Measurements from ENCODE around the gene JAML. TPM values are rescaled to one million over a fixed set of nuclear protein-coding genes. Genes with fewer than 3 reads are reported as not detected.

Gene JAML
- total and polyA plus RNA-seq, 2 experiments from 2014 or later, result 0.56 to 1.0 TPM

GRCh38 chr11:118251858-118252652 lies 27.2 kb upstream of the JAML start, which contains the start of gene MPZL3 (continued):
- TF ChIP-seq CTCF (conservative IDR thresholded peaks at IDR 0.05; ENCODE audit: low read depth in 2 of 2), result no peak
- TF ChIP-seq JUNB (IDR thresholded peaks at IDR 0.05; ENCODE audit: unreplicated experiment), result no peak
- TF ChIP-seq CREB1 (CRISPR knock-in tag; IDR thresholded peaks at IDR 0.05; ENCODE audit: low read depth), result peak; percentile 96
- TF ChIP-seq EZH2 (IDR thresholded peaks at IDR 0.05; ENCODE audit: low read depth, unreplicated experiment), result no peak

GRCh38 chr11:118247041-118247440 lies 22.2 kb upstream of the JAML start:
- H3K27me3 Mint-ChIP-seq (ENCODE audit: insufficient read depth, low read depth, poor library complexity), result peaks cover 11% of the 10 kb centered on the region
- Histone ChIP-seq H3K79me2 (replicated peaks; ENCODE audit: insufficient read depth) (no peaks in the 10 kb centered on the region), H3K9me2 (ENCODE audit: insufficient read depth) (no peaks in the 10 kb centered on the region), H2AFZ (no peak overlapping the region), H4K20me1 (replicated peaks; ENCODE audit: insufficient read depth) (no peaks in the 10 kb centered on the region), H3K36me3 (ENCODE audit: insufficient read depth) (no peaks in the 10 kb centered on the region), H3K27ac (ENCODE audit: low read depth) (no peak overlapping the region), H3K4me2 (no peak overlapping the region), H3K4me3 (no peak overlapping the region), H3K4me1 (ENCODE audit: insufficient read depth) (peaks cover 7% of the 10 kb centered on the region; the same call in 1 of the 2 replicates), H3F3A (replicated peaks; ENCODE audit: low read depth) (no peaks in the 10 kb centered on the region), H3K27me3 (ENCODE audit: insufficient read depth) (peaks cover 11% of the 10 kb centered on the region; the same call in 1 of the 2 replicates)
- ATAC-seq (no peak), DNase-seq (ENCODE audit: low spot score) (no peak)
- H3K4me3 Mint-ChIP-seq, result no peak overlapping the region
- H3K36me3 Mint-ChIP-seq (ENCODE audit: low read depth), result no peaks in the 10 kb centered on the region
- TF ChIP-seq EZH2 (IDR thresholded peaks at IDR 0.05; ENCODE audit: low read depth, unreplicated experiment) (no peak), ZNF331 (CRISPR knock-in tag; IDR thresholded peaks at IDR 0.05; ENCODE audit: low read depth) (no peak), ETS1 (IDR thresholded peaks at IDR 0.05) (no peak), ZNF462 (CRISPR knock-in tag; IDR thresholded peaks at IDR 0.05) (no peak), ZNF114 (CRISPR knock-in tag; IDR thresholded peaks at IDR 0.05) (no peak), EZH2phosphoT487 (IDR thresholded peaks at IDR 0.05; ENCODE audit: unreplicated experiment) (no peak), STAT1 (IDR thresholded peaks at IDR 0.05; ENCODE audit: unreplicated experiment) (no peak), JUNB (IDR thresholded peaks at IDR 0.05; ENCODE audit: unreplicated experiment) (no peak)
- H3K9me3 Mint-ChIP-seq, result no peaks in the 10 kb centered on the region; the same call in 2 of the 3 replicates
- H3K27ac Mint-ChIP-seq, result no peak overlapping the region
- peaks cover 14% of the 10 kb centered on the region for H3K4me1 Mint-ChIP-seq
